B cell (primary cell): ENCODE measurements around the gene FBLIM1. TPM values are rescaled to one million over a fixed set of nuclear protein-coding genes. Genes with fewer than 3 reads are reported as not detected.

Experiments used
- ATAC-seq: fragments of 200-7000 bp; cut with Tn5 transposase; one replicate; pipeline ENCODE4 v1.10.0; 2021; ENCODE audit warnings: low read depth, mild to moderate bottlenecking, moderate number of reproducible peaks, moderate library complexity
- CTCF ChIA-PET: fragments of 350-600 bp; sonication (Branson Sonifier 250); formaldehyde crosslinking; loops from one replicate; lab custom pipeline; 2021; ENCODE audit warnings: antibody characterized with exemption, inconsistent platforms; lab: Charles Lee
- POLR2A ChIA-PET: fragments of 350-600 bp; sonication (Branson Sonifier 250); formaldehyde crosslinking; loops from one replicate; lab custom pipeline; 2021; ENCODE audit warnings: antibody characterized with exemption; lab: Charles Lee
- DNase-seq: peaks from one replicate; pipeline ENCODE4 v3.0.0; 2013
- H2AFZ ChIP-seq: 2 replicates; pipeline ENCODE4 v1.6.1; 2012; ENCODE audit warnings: mild to moderate bottlenecking, low read depth, low read length; ENCODE audit not compliant: insufficient read depth, poor library complexity, severe bottlenecking
- H3K27ac ChIP-seq, 2 donors: 1 replicate in 1 of 2; 2 replicates in 1 of 2; pipeline ENCODE4 v1.5.1; 2012 to 2013; ENCODE audit warnings: low read length in 2 of 2, mild to moderate bottlenecking in 2 of 2, moderate library complexity in 1 of 2
- H3K27me3 ChIP-seq, 4 experiments: fragments of 200-600 bp in 1 of 4; sonication (generic) in 1 of 4; replicated peaks in 1 of 4; 1 replicate in 2 of 4; 2 replicates in 2 of 4; pipeline versions ENCODE4 v1.6.1 to v1.7.0; 2013 to 2016; ENCODE audit warnings: low read length in 3 of 4, mild to moderate bottlenecking in 2 of 4, mixed read lengths in 1 of 4, moderate library complexity in 1 of 4; ENCODE audit not compliant: insufficient read depth in 4 of 4, control insufficient read depth in 3 of 4; ENCODE audit errors: control extremely low read depth in 1 of 4
- H3K36me3 ChIP-seq, 2 experiments: replicated peaks in 1 of 2; 1 replicate in 1 of 2; 2 replicates in 1 of 2; pipeline versions ENCODE4 v1.6.1 to v1.7.1; 2013; ENCODE audit warnings: low read length in 1 of 2; ENCODE audit not compliant: insufficient read depth in 2 of 2, control insufficient read depth in 1 of 2; ENCODE audit errors: control extremely low read depth in 1 of 2, extremely low read depth in 1 of 2
- H3K4me1 ChIP-seq, 2 donors: fragments of 200-600 bp in 1 of 2; sonication (generic) in 1 of 2; 1 replicate in 1 of 2; 2 replicates in 1 of 2; pipeline versions ENCODE4 v1.5.1 to v1.6.1; 2013 to 2017; ENCODE audit warnings: low read length in 2 of 2; ENCODE audit not compliant: control insufficient read depth in 2 of 2, insufficient read depth in 2 of 2
- H3K4me2 ChIP-seq: replicated peaks from 2 replicates; pipeline ENCODE3; 2012; ENCODE audit warnings: mild to moderate bottlenecking, low read depth, low read length; ENCODE audit not compliant: poor library complexity, severe bottlenecking
- H3K4me3 ChIP-seq, 5 experiments: fragments of 200-600 bp in 1 of 5; sonication (generic) in 1 of 5; 1 replicate in 3 of 5; 2 replicates in 2 of 5; pipeline versions ENCODE4 v1.5.1 to v1.7.0; 2011 to 2016; ENCODE audit warnings: low read length in 4 of 5, mild to moderate bottlenecking in 4 of 5, low read depth in 2 of 5, control low read depth in 1 of 5, moderate library complexity in 1 of 5; ENCODE audit not compliant: insufficient read depth in 1 of 5; ENCODE audit errors: control extremely low read depth in 1 of 5, extremely low read depth in 1 of 5
- H3K79me2 ChIP-seq: fragments of 200-600 bp; sonication (generic); one replicate; pipeline ENCODE4 v1.6.0; 2016; ENCODE audit warnings: low read length; ENCODE audit not compliant: control insufficient read depth, insufficient read depth
- H3K9ac ChIP-seq: fragments of 200-600 bp; sonication (generic); 2 replicates; pipeline ENCODE4 v1.6.1; 2017; ENCODE audit warnings: mild to moderate bottlenecking, low read length, moderate library complexity
- H3K9me3 ChIP-seq, 3 donors: one replicate each; pipeline versions ENCODE4 v1.6.1 to v1.7.1; 2013; ENCODE audit warnings: low read length in 2 of 3; ENCODE audit not compliant: control insufficient read depth in 2 of 3, insufficient read depth in 1 of 3; ENCODE audit errors: control extremely low read depth in 1 of 3
- H4K20me1 ChIP-seq: 2 replicates; pipeline ENCODE4 v1.6.0; 2012; ENCODE audit warnings: mild to moderate bottlenecking, low read length; ENCODE audit not compliant: insufficient read depth, control insufficient read depth, poor library complexity, severe bottlenecking
- H3K27ac Mint-ChIP-seq: one replicate; pipeline ENCODE4 v1.8.0; 2021; ENCODE audit warnings: mixed read lengths
- H3K27me3 Mint-ChIP-seq: one replicate; pipeline ENCODE4 v1.8.0; 2021; ENCODE audit warnings: mixed read lengths
- H3K4me1 Mint-ChIP-seq: one replicate; pipeline ENCODE4 v1.8.0; 2021; ENCODE audit warnings: mixed read lengths
- H3K4me3 Mint-ChIP-seq: one replicate; pipeline ENCODE4 v1.8.0; 2021; ENCODE audit warnings: mixed read lengths
- H3K9me3 Mint-ChIP-seq: one replicate; pipeline ENCODE4 v1.8.0; 2022; ENCODE audit warnings: mixed read lengths; ENCODE audit not compliant: insufficient read depth
- EZH2 ChIP-seq: IDR thresholded peaks from 2 replicates; pipeline ENCODE4 v1.6.1; 2012; ENCODE audit warnings: borderline replicate concordance, low read depth, mild to moderate bottlenecking, moderate library complexity, low read length; ENCODE audit not compliant: insufficient read depth, poor library complexity, severe bottlenecking
- WGBS: methylation state at CpG from one replicate; pipeline ENCODE4 v1.1.5; 2013; ENCODE audit warnings: missing lambda C conversion rate; ENCODE audit not compliant: insufficient coverage; 5-methylcytosine and 5-hydroxymethylcytosine counted together
- intact Hi-C: fragments of 100-400 bp; cut with micrococcal nuclease; formaldehyde crosslinking; loops from one replicate; pipeline ENCODE4 v1.10.0; 2022
- polyA plus RNA-seq: library from polyadenylated mRNA; depleted of rRNA; stranded (reverse); fragments of >200 nt; gene quantifications from 2 replicates; pipeline ENCODE4 v1.2.3, GENCODE V29; 2012
- total RNA-seq, 2 donors: library from RNA; stranded (reverse); fragments of 120-200 nt in 1 of 2; gene quantifications; 1 replicate in 1 of 2; 2 replicates in 1 of 2; pipeline versions ENCODE4 v1.2.3 to v1.2.4, GENCODE V29; 2013 to 2022
- TF ChIP-seq, protein P1 (sequence below): fragments of 200-600 bp; IDR thresholded peaks from one replicate; pipeline ENCODE4 v1.8.0; 2022; ENCODE audit warnings: antibody characterized with exemption, mild to moderate bottlenecking

Gene FBLIM1
- total and polyA plus RNA-seq, 2 donors (not counting 1 experiment from before 2014, with no cell fraction given): not detected

GRCh38 chr1:15833069-15833679 is 74.6 kb downstream of the FBLIM1 start:
- Mint-ChIP-seq H3K27me3 (no peaks in the 10 kb centered on the region), H3K4me3 (peak overlapping the region; percentile 71), H3K27ac (peak overlapping the region; percentile 53), H3K9me3 (no peaks in the 10 kb centered on the region), H3K4me1 (peaks cover 58% of the 10 kb centered on the region)
- H3K4me1 ChIP-seq: peaks cover 53 to 65% of the 10 kb centered on the region in 2 donors
- no peaks in the 10 kb centered on the region for H4K20me1 ChIP-seq
- ChIA-PET POLR2A (interaction anchor here (0.5 to 9.6 kb wide), 11 partner anchors 9 to 520 kb away, joined by 3 to 221 read pairs (median 5); partner anchors contain the start of gene SPEN), CTCF (interaction anchor here (0.8 to 6.1 kb wide), 10 partner anchors 10 to 131 kb away, joined by 3 to 55 read pairs (median 4); partner anchors contain the start of gene SPEN)
- TF ChIP-seq EZH2: no peak
- TF ChIP-seq, protein P1, sequence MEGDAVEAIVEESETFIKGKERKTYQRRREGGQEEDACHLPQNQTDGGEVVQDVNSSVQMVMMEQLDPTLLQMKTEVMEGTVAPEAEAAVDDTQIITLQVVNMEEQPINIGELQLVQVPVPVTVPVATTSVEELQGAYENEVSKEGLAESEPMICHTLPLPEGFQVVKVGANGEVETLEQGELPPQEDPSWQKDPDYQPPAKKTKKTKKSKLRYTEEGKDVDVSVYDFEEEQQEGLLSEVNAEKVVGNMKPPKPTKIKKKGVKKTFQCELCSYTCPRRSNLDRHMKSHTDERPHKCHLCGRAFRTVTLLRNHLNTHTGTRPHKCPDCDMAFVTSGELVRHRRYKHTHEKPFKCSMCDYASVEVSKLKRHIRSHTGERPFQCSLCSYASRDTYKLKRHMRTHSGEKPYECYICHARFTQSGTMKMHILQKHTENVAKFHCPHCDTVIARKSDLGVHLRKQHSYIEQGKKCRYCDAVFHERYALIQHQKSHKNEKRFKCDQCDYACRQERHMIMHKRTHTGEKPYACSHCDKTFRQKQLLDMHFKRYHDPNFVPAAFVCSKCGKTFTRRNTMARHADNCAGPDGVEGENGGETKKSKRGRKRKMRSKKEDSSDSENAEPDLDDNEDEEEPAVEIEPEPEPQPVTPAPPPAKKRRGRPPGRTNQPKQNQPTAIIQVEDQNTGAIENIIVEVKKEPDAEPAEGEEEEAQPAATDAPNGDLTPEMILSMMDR: no peak
- WGBS: 81% methylated on average over 11 of the region's 24 CpGs
- no peak overlapping the region for H2AFZ ChIP-seq
- no peaks in the 10 kb centered on the region for H3K36me3 ChIP-seq
- H3K4me2 ChIP-seq: peak overlapping the region; percentile 97
- H3K9ac ChIP-seq: peak overlapping the region; percentile 97
- DNase-seq (no peak), ATAC-seq (no peak)
- intact Hi-C loops: no loop called here
- H3K27me3 ChIP-seq: no peaks in the 10 kb centered on the region
- H3K4me3 ChIP-seq: peak overlapping the region; percentile 84 to 100 (median 97)
- H3K9me3 ChIP-seq: peaks cover 0 to 4% (median 0%) of the 10 kb centered on the region in 3 donors
- H3K27ac ChIP-seq: peak overlapping the region; percentile 98 to 100
- H3K79me2 ChIP-seq: peaks cover 27% of the 10 kb centered on the region

DNA sequence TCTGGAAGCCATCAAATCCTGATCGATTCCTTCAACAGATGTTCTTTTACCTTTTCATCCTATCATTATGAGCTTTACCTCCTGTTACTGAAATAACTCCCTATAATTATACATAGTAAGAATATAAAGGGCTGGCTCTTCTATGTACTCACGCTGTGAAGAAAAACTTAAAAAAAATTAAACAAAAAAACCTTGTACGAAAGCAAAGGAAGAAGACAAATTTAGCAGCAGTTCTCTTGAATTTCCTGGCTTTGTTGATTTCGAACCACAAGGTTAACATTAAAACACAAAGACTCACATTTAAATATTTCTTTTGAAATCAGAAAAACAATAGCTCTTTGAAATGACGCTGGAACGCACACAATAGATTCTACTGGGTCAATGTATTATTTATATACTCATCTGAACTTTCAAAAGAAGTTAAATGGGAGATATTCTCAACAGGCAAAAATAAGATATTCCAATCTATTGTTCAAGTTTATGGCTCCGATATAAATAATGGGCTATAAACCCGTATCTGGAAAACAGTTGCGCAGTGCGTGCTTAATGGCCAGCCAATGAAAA is 75.3 kb downstream of the FBLIM1 start:
- Mint-ChIP-seq H3K27me3 (no peaks in the 10 kb centered on the region), H3K4me1 (peaks cover 54% of the 10 kb centered on the region), H3K9me3 (no peaks in the 10 kb centered on the region), H3K27ac (peak overlapping the region; percentile 95), H3K4me3 (peak overlapping the region; percentile 97)
- Histone ChIP-seq H3K36me3 (no peaks in the 10 kb centered on the region), H2AFZ (peak overlapping the region; percentile 88), H3K9me3 (peaks cover 0 to 4% (median 0%) of the 10 kb centered on the region in 3 donors), H4K20me1 (no peaks in the 10 kb centered on the region), H3K4me3 (peak overlapping the region; percentile 84 to 100 (median 97)), H3K79me2 (peaks cover 27% of the 10 kb centered on the region), H3K9ac (peak overlapping the region; percentile 97), H3K4me1 (peaks cover 53 to 63% of the 10 kb centered on the region in 2 donors), H3K27ac (peak overlapping the region; percentile 98 to 100), H3K4me2 (peak overlapping the region; percentile 97), H3K27me3 (no peaks in the 10 kb centered on the region)
- POLR2A ChIA-PET: interaction anchor here (0.5 to 9.6 kb wide), 13 partner anchors 9 to 519 kb away, joined by 3 to 221 read pairs (median 7); partner anchors contain the start of gene SPEN
- CTCF ChIA-PET: interaction anchor here (0.8 to 6.1 kb wide), 13 partner anchors 10 to 142 kb away, joined by 3 to 55 read pairs (median 4); partner anchors contain the start of gene SPEN
- WGBS: 0% methylated on average over 4 of the region's 10 CpGs
- DNase-seq: no peak
- no peak for ATAC-seq
- intact Hi-C loops: loop anchor here (1.0 to 2.0 kb wide), 3 partner anchors 115 to 217 kb away; partner anchors contain the start of gene DDI2
- TF ChIP-seq EZH2: no peak
